Colonic mucosa (tissue), 4 donors: ENCODE data around the gene UTP18. TPM values are rescaled to one million over a fixed set of nuclear protein-coding genes. Genes with fewer than 3 reads are reported as not detected.

ENCODE experiments used
- DNase-seq: peaks from one replicate; pipeline ENCODE4 v3.0.0-alpha.2; 2020
- H3K27ac ChIP-seq: fragments of 200-600 bp; one replicate; pipeline ENCODE4 v1.8.0; 2021
- H3K27me3 ChIP-seq: fragments of 200-600 bp; one replicate; pipeline ENCODE4 v1.8.0; 2021
- H3K36me3 ChIP-seq: fragments of 200-600 bp; one replicate; pipeline ENCODE4 v1.8.0; 2021
- H3K4me1 ChIP-seq: fragments of 200-600 bp; one replicate; pipeline ENCODE4 v1.8.0; 2021; ENCODE audit warnings: mild to moderate bottlenecking
- H3K4me3 ChIP-seq: fragments of 200-600 bp; one replicate; pipeline ENCODE4 v1.8.0; 2021
- H3K9ac ChIP-seq, 2 donors: one replicate each; pipeline ENCODE4 v1.7.0; 2013; ENCODE audit warnings: control low read depth in 2 of 2, low read depth in 2 of 2, low read length in 2 of 2
- H3K9me3 ChIP-seq: fragments of 200-600 bp; one replicate; pipeline ENCODE4 v1.8.0; 2021
- CTCF ChIP-seq: fragments of 200-600 bp; IDR thresholded peaks from one replicate; pipeline ENCODE4 v1.8.0; 2022; ENCODE audit warnings: antibody characterized with exemption, mild to moderate bottlenecking
- intact Hi-C: fragments of 100-400 bp; cut with DNase I; formaldehyde crosslinking; loops from one replicate; pipeline ENCODE4 v1.14.1; 2022
- total RNA-seq, 2 donors: library from RNA; stranded (reverse); fragmentation: NEBNext Ultra II Directional in 1 of 2; extraction: Animal tissue kit (Norgen Biotek cat#: 25700) in 1 of 2; gene quantifications; one replicate each; pipeline ENCODE4 v1.2.1, GENCODE V29; 2021
- donor health status: healthy.
- donor health status: DM: no; HTN: no; CAD: no.
- donor health status: DM: no; HTN: no; CAD: no.

Gene UTP18
- total RNA-seq, 2 donors from 2014 or later: 20.0 to 30.9 TPM

- no peak for DNase-seq
- intact Hi-C loops: no loop called here
- H3K36me3 ChIP-seq: no peaks in the 10 kb centered on the region
- TF ChIP-seq CTCF: no peak
- H3K27ac ChIP-seq: no peak overlapping the region
- no peak overlapping the region for H3K4me3 ChIP-seq
- H3K9me3 ChIP-seq: no peaks in the 10 kb centered on the region
- H3K9ac ChIP-seq: no peak overlapping the region
- H3K27me3 ChIP-seq: no peaks in the 10 kb centered on the region
- H3K4me1 ChIP-seq: no peaks in the 10 kb centered on the region
Observed at GRCh38 chr17:51228161-51228560, 32.2 kb upstream of the UTP18 start.

- DNase-seq: no peak
- no peaks in the 10 kb centered on the region for H3K9me3 ChIP-seq
- no peaks in the 10 kb centered on the region for H3K27me3 ChIP-seq
- H3K4me3 ChIP-seq: no peak overlapping the region
- intact Hi-C loops: no loop called here
- no peak overlapping the region for H3K27ac ChIP-seq
- H3K4me1 ChIP-seq: no peaks in the 10 kb centered on the region
- no peaks in the 10 kb centered on the region for H3K36me3 ChIP-seq
- TF ChIP-seq CTCF: no peak
- no peak overlapping the region for H3K9ac ChIP-seq
Observed at GRCh38 chr17:51229889-51230288, 30.5 kb upstream of the UTP18 start.

GRCh38 chr17:51230306-51230705 lies 30.0 kb upstream of the UTP18 start:
- no peak for DNase-seq
- Histone ChIP-seq H3K9ac (no peak overlapping the region), H3K27ac (no peak overlapping the region), H3K36me3 (no peaks in the 10 kb centered on the region), H3K27me3 (no peaks in the 10 kb centered on the region), H3K4me3 (no peak overlapping the region), H3K9me3 (no peaks in the 10 kb centered on the region), H3K4me1 (no peaks in the 10 kb centered on the region)
- no peak for TF ChIP-seq CTCF
- intact Hi-C loops: no loop called here

GRCh38 chr17:51231999-51232398 lies 28.3 kb upstream of the UTP18 start:
- no peaks in the 10 kb centered on the region for H3K36me3 ChIP-seq
- DNase-seq: no peak
- H3K27ac ChIP-seq: no peak overlapping the region
- intact Hi-C loops: no loop called here
- H3K9me3 ChIP-seq: no peaks in the 10 kb centered on the region
- no peak overlapping the region for H3K9ac ChIP-seq
- H3K4me3 ChIP-seq: no peak overlapping the region
- TF ChIP-seq CTCF: no peak
- H3K27me3 ChIP-seq: no peaks in the 10 kb centered on the region
- no peaks in the 10 kb centered on the region for H3K4me1 ChIP-seq

GRCh38 chr17:51234162-51234561 lies 26.2 kb upstream of the UTP18 start:
- H3K36me3 ChIP-seq: no peaks in the 10 kb centered on the region
- no peaks in the 10 kb centered on the region for H3K9me3 ChIP-seq
- no peaks in the 10 kb centered on the region for H3K4me1 ChIP-seq
- intact Hi-C loops: no loop called here
- no peaks in the 10 kb centered on the region for H3K27me3 ChIP-seq
- H3K9ac ChIP-seq: no peak overlapping the region
- no peak for DNase-seq
- H3K4me3 ChIP-seq: no peak overlapping the region
- H3K27ac ChIP-seq: no peak overlapping the region
- no peak for TF ChIP-seq CTCF
